ENCODE measurements around the gene APOM. TPM values are rescaled to one million over a fixed set of nuclear protein-coding genes. Genes with fewer than 3 reads are reported as not detected.

Gene APOM
- total RNA-seq, 3 donors from 2014 or later (not counting 1 experiment from before 2014, with no cell fraction given), result 2.6 to 2.8 (median 2.7) TPM

- Histone ChIP-seq H3K4me3 (ENCODE audit: low read length) (peak within 1 kb of the TSS; percentile 56), H3K4me1 (ENCODE audit: control insufficient read depth, insufficient read depth, low read length) (peaks cover 30% of the 10 kb centered on the region), H3K27ac (ENCODE audit: low read length) (peak within 1 kb of the TSS; percentile 14), H3K27me3 (ENCODE audit: control insufficient read depth, insufficient read depth, low read length) (no peaks in the 10 kb centered on the region), H3K36me3 (ENCODE audit: control insufficient read depth, insufficient read depth, low read length) (no peaks in the 10 kb centered on the region), H3K9me3 (ENCODE audit: control insufficient read depth, insufficient read depth, low read length) (no peaks in the 10 kb centered on the region)
- TF ChIP-seq, protein P1, sequence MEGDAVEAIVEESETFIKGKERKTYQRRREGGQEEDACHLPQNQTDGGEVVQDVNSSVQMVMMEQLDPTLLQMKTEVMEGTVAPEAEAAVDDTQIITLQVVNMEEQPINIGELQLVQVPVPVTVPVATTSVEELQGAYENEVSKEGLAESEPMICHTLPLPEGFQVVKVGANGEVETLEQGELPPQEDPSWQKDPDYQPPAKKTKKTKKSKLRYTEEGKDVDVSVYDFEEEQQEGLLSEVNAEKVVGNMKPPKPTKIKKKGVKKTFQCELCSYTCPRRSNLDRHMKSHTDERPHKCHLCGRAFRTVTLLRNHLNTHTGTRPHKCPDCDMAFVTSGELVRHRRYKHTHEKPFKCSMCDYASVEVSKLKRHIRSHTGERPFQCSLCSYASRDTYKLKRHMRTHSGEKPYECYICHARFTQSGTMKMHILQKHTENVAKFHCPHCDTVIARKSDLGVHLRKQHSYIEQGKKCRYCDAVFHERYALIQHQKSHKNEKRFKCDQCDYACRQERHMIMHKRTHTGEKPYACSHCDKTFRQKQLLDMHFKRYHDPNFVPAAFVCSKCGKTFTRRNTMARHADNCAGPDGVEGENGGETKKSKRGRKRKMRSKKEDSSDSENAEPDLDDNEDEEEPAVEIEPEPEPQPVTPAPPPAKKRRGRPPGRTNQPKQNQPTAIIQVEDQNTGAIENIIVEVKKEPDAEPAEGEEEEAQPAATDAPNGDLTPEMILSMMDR (IDR thresholded peaks at IDR 0.05), result peak; percentile 64
- intact Hi-C loops (cut with micrococcal nuclease), result loop anchor here (1.0 to 5.0 kb wide), 2 partner anchors 57 to 150 kb away; partner anchors contain the start of gene CLIC1
- Mint-ChIP-seq H3K4me1 (peaks cover 19 to 23% of the 10 kb centered on the region in 2 donors), H3K4me3 (peak within 1 kb of the TSS; percentile 93), H3K9me3 (no peaks in the 10 kb centered on the region), H3K36me3 (no peaks in the 10 kb centered on the region), H3K27ac (peak within 1 kb of the TSS; percentile 78 to 79), H3K27me3 (ENCODE audit: low read depth in 2 of 2) (peaks cover 0 to 3% of the 10 kb centered on the region in 2 donors)
- WGBS (ENCODE audit: insufficient coverage), result 11% methylated on average over 17 of the region's 17 CpGs
- peak; percentile 83 to 89 (median 86) for ATAC-seq
- peak; percentile 58 to 80 for DNase-seq
These were observed 24.8 kb downstream of the APOM start, which contains the start of gene LY6G5C for GRCh38 chr6:31680226-31681134. TSS of gene LY6G5C (minus strand) at chr6:31681067. CDS start at chr6:31680373, 694 bp downstream.

DNA sequence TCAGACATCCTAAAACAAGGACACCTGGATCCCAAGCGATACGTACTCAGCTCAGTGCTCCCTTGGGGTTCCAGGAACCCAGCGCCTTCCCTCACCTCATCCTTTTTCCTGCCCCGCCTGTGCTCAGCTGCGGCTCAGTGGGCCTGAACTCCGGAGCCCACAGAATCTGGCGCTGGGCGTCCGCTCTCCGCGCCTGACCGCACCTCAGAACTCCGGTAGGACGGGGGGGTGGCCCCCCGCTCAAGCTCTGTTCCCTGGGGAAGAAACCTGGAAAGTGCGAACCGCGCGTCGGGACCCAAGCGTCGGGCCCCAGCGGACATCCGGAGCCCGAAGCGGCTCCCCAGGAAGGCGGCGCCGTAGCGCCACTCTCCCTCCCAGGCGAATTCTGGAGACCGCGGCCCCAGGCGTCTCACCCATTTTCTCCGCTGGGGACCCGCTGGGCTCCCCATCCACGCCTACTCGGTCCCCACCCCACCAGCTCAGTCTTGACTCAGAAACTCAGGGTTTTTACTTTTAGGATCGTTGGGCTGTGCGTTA lies 25.5 kb downstream of the APOM start:
- peaks cover 19 to 23% of the 10 kb centered on the region in 2 donors for H3K4me1 Mint-ChIP-seq
- peak overlapping the region; percentile 93 for H3K4me3 Mint-ChIP-seq
- peak in 1 of 2 donors; percentile 68 for DNase-seq
- Histone ChIP-seq H3K4me3 (ENCODE audit: low read length) (peak overlapping the region; percentile 56), H3K27ac (ENCODE audit: low read length) (peak overlapping the region; percentile 14), H3K36me3 (ENCODE audit: control insufficient read depth, insufficient read depth, low read length) (no peaks in the 10 kb centered on the region), H3K9me3 (ENCODE audit: control insufficient read depth, insufficient read depth, low read length) (no peaks in the 10 kb centered on the region), H3K27me3 (ENCODE audit: control insufficient read depth, insufficient read depth, low read length) (no peaks in the 10 kb centered on the region), H3K4me1 (ENCODE audit: control insufficient read depth, insufficient read depth, low read length) (peaks cover 30% of the 10 kb centered on the region)
- peak overlapping the region; percentile 78 to 79 for H3K27ac Mint-ChIP-seq
- peaks cover 0 to 3% of the 10 kb centered on the region in 2 donors for H3K27me3 Mint-ChIP-seq (ENCODE audit: low read depth in 2 of 2)
- H3K9me3 Mint-ChIP-seq, result no peaks in the 10 kb centered on the region
- intact Hi-C loops (cut with micrococcal nuclease), result loop anchor here (5.0 kb wide), 1 partner anchor 56 kb away; the partner anchor contains the start of gene CLIC1
- H3K36me3 Mint-ChIP-seq, result no peaks in the 10 kb centered on the region
- TF ChIP-seq, protein P1 (IDR thresholded peaks at IDR 0.05), result peak; percentile 14
- peak; percentile 41 to 59 (median 44) for ATAC-seq
- WGBS (ENCODE audit: insufficient coverage), result 1% methylated on average over 40 of the region's 40 CpGs

DNA sequence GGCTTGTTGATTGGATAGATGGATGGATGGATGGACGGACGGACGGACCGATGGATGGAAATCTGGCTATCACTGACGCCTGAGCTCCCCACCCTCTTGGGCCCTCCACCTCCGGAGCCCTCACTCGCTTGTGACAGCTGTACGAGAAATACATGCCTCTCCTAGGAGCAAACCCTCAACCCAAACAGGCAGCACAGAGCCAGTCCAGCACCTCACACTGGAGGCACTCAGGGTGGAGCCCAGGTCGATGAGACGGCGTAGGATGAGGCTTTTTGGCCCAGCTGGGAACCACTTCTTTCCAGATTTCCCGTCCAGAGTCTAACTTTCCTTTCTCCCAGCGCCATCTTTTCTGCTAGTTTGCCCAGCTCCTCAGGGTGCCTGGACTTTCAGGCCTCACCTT lies 27.9 kb downstream of the APOM start:
- no peak overlapping the region for H3K4me3 ChIP-seq (ENCODE audit: low read length)
- H3K9me3 ChIP-seq (ENCODE audit: control insufficient read depth, insufficient read depth, low read length), result no peaks in the 10 kb centered on the region
- intact Hi-C loops (cut with micrococcal nuclease), result loop anchor here (5.0 kb wide), 1 partner anchor 54 kb away; the partner anchor contains the start of gene CLIC1
- H3K4me1 ChIP-seq (ENCODE audit: control insufficient read depth, insufficient read depth, low read length), result peaks cover 30% of the 10 kb centered on the region
- DNase-seq, result no peak
- 96% methylated on average over 13 of the region's 13 CpGs for WGBS (ENCODE audit: insufficient coverage)
- Mint-ChIP-seq H3K9me3 (no peaks in the 10 kb centered on the region), H3K27me3 (ENCODE audit: low read depth in 2 of 2) (no peaks in the 10 kb centered on the region), H3K27ac (peak overlapping the region in 1 of 2 donors; percentile 52), H3K4me3 (no peak overlapping the region), H3K4me1 (peaks cover 19 to 22% of the 10 kb centered on the region in 2 donors), H3K36me3 (no peaks in the 10 kb centered on the region)
- no peak overlapping the region for H3K27ac ChIP-seq (ENCODE audit: low read length)
- no peak for ATAC-seq
- TF ChIP-seq, protein P1 (IDR thresholded peaks at IDR 0.05), result no peak
- H3K27me3 ChIP-seq (ENCODE audit: control insufficient read depth, insufficient read depth, low read length), result no peaks in the 10 kb centered on the region
- H3K36me3 ChIP-seq (ENCODE audit: control insufficient read depth, insufficient read depth, low read length), result peaks cover 18% of the 10 kb centered on the region

All from natural killer cell (primary cell).